HFF-Myc (cell line): ENCODE results near the gene CSHL1.
"Not testable (repeated sequence)": the region's sequence is repeated elsewhere in the genome, so short reads cannot be mapped to it uniquely, and the experiment has no call there.

ENCODE experiments used
- DNase-seq: peaks from one replicate; pipeline ENCODE4 v3.0.0-alpha.2; 2011; ENCODE audit warnings: low read depth; ENCODE audit errors: extremely low read depth
- H3K4me3 ChIP-seq: replicated peaks from 2 replicates; pipeline ENCODE4 v1.5.1; 2011; ENCODE audit warnings: low read depth, mild to moderate bottlenecking, control low read depth, low read length

The CSHL1 gene

DNA sequence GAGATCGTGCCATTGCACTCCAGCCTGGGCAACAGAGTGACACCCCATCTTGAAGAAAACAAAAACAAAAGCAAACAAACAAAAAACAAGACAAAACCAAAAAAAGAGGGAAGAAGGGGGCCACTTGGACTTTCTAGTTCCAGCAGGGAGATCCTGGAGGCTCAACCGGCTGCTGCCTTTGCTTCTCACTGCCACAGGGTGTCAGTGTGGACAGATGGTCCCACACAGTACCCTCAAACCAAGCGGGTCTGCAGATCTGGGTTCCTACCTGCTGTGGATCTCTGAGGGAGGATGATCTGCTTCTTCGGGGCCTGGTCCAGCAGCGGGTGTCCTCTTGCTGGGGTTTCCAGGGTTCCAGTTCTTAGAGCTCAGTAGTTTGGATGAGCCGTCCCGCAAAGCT lies 44.4 kb downstream of the CSHL1 start:
- not testable (repeated sequence) for H3K4me3 ChIP-seq

More for the DNA sequence above, 44.4 kb downstream of the CSHL1 start:
- not testable (repeated sequence) for DNase-seq
